GM12878 (cell line): ENCODE results near the gene HTT-AS. TPM values are rescaled to one million over a fixed set of nuclear protein-coding genes. Genes with fewer than 3 reads are reported as not detected.

ENCODE experiments used
- BACH1 ChIP-seq: fragments of 450-650 bp; IDR thresholded peaks from 2 replicates; pipeline ENCODE4 v1.6.1; 2017; ENCODE audit warnings: mild to moderate bottlenecking, borderline replicate concordance
- BCLAF1 ChIP-seq: fragments of 450-650 bp; IDR thresholded peaks from 2 replicates; pipeline ENCODE4 v1.6.1; 2017; ENCODE audit warnings: antibody characterized with exemption, mild to moderate bottlenecking, moderate library complexity
- BHLHE40 ChIP-seq, 2 experiments: fragments of 450-650 bp in 1 of 2; IDR thresholded peaks; 2 replicates each; pipeline ENCODE4 v1.6.1; 2011 to 2017; ENCODE audit warnings: low read depth in 2 of 2, borderline replicate concordance in 1 of 2, improper control_type of control experiment in 1 of 2, low read length in 1 of 2, mild to moderate bottlenecking in 1 of 2
- BRCA1 ChIP-seq: IDR thresholded peaks from 2 replicates; pipeline ENCODE4 v1.6.1; 2011; ENCODE audit warnings: low read depth, low read length, improper control_type of control experiment
- IRF3 ChIP-seq: fragments of 450-650 bp; IDR thresholded peaks from 2 replicates; pipeline ENCODE4 v1.6.1; 2014; ENCODE audit warnings: mild to moderate bottlenecking
- NRF1 ChIP-seq: conservative IDR thresholded peaks from 2 replicates; pipeline ENCODE4 v1.6.1; 2011; ENCODE audit warnings: mild to moderate bottlenecking, low read depth, low read length, improper control_type of control experiment
- SMARCA5 ChIP-seq: fragments of 450-650 bp; IDR thresholded peaks from 2 replicates; pipeline ENCODE4 v1.6.1; 2017; ENCODE audit warnings: mild to moderate bottlenecking
- TBL1XR1 ChIP-seq: IDR thresholded peaks from 2 replicates; pipeline ENCODE4 v1.6.1; 2012; ENCODE audit warnings: low read depth, low read length, improper control_type of control experiment
- TCF12 ChIP-seq: IDR thresholded peaks from 2 replicates; pipeline ENCODE4 v1.6.1; 2011; ENCODE audit warnings: low read depth, mild to moderate bottlenecking, low read length
- polyA plus RNA-seq, 11 experiments: library from polyadenylated mRNA; depleted of rRNA in 4 of 11; unstranded in 6 of 11; stranded (reverse) in 5 of 11; fragments of >200 nt; fragmentation: Nextera tagmentation in 4 of 11; fragmentation: Illumina TruSeq in 1 of 11; extraction: Ambion mirVana in 4 of 11; extraction: Trizol in 1 of 11; gene quantifications; 1 replicate in 1 of 11; 2 replicates in 10 of 11; pipeline versions ENCODE4 v1.2.1 to v1.2.3, GENCODE V29; 2011 to 2016; ENCODE audit warnings: inconsistent platforms in 2 of 11, missing spikeins in 2 of 11, low read depth in 1 of 11
- total RNA-seq, 4 experiments: library from RNA; depleted of rRNA in 3 of 4; stranded (reverse); fragments of >200 nt in 3 of 4; fragmentation: Illumina TruSeq in 1 of 4; extraction: Trizol in 1 of 4; gene quantifications; 2 replicates each; pipeline versions ENCODE4 v1.2.1 to v1.2.3, GENCODE V29; 2013 to 2021

The HTT-AS gene
- total and polyA plus RNA-seq, 10 of the 15 experiments (the other 5 are each of a cell fraction or from before 2014, with no cell fraction given) = not detected

GRCh38 chr4:3083732-3084131 is 9.4 kb upstream of the HTT-AS start (continued):
- TF ChIP-seq BCLAF1 (no peak), TBL1XR1 (no peak), BHLHE40 (IDR thresholded peaks at IDR 0.05; ENCODE audit: borderline replicate concordance in 1 of 2, low read depth in 2 of 2, low read length in 1 of 2) (no peak), NRF1 (no peak), BRCA1 (no peak), IRF3 (no peak), BACH1 (no peak), TCF12 (no peak), SMARCA5 (no peak)
